AG04450 (cell line): ENCODE data around the gene CDC42EP4. TPM values are rescaled to one million over a fixed set of nuclear protein-coding genes. Genes with fewer than 3 reads are reported as not detected.

Experiments
- CTCF ChIA-PET: fragments of 300-600, 350-600 bp; formaldehyde crosslinking; extraction: SDS; loops from one replicate; lab custom pipeline; 2022; ENCODE audit warnings: antibody characterized with exemption, inconsistent platforms; lab: Charles Lee
- POLR2A ChIA-PET: fragments of 350-600 bp; formaldehyde crosslinking; extraction: SDS; loops from one replicate; lab custom pipeline; 2021; ENCODE audit warnings: antibody characterized with exemption, inconsistent platforms; lab: Yijun Ruan, JAX
- DNase-seq: peaks from one replicate; pipeline ENCODE4 v3.0.0-alpha.2; 2011; ENCODE audit warnings: low read depth, low spot score
- H3K27ac ChIP-seq: one replicate; pipeline ENCODE4 v1.5.1; 2012; ENCODE audit warnings: low read depth, low read length, control low read depth
- H3K27me3 ChIP-seq: one replicate; pipeline ENCODE4 v1.6.0; 2012; ENCODE audit warnings: low read length; ENCODE audit not compliant: control insufficient read depth, insufficient read depth
- H3K4me3 ChIP-seq: 2 replicates; pipeline ENCODE4 v1.5.1; 2011; ENCODE audit warnings: mild to moderate bottlenecking, low read depth, low read length, control low read depth
- H3K9me3 ChIP-seq: 2 replicates; pipeline ENCODE4 v1.5.1; 2012; ENCODE audit warnings: low read length; ENCODE audit not compliant: control insufficient read depth, insufficient read depth
- CTCF ChIP-seq: IDR thresholded peaks from 2 replicates; pipeline ENCODE4 v1.5.1; 2011; ENCODE audit warnings: low read depth, low read length, control low read depth, inconsistent platforms
- polyA plus RNA-seq: library from polyadenylated mRNA; depleted of rRNA; stranded (reverse); fragments of >200 nt; gene quantifications from 2 replicates; pipeline ENCODE4 v1.2.3, GENCODE V29; 2011

Gene CDC42EP4
- polyA plus RNA-seq, 1 experiment, result 21.9 TPM

- Histone ChIP-seq H3K4me3 (no peak overlapping the region), H3K9me3 (no peaks in the 10 kb centered on the region), H3K27ac (no peak overlapping the region), H3K27me3 (no peaks in the 10 kb centered on the region)
- ChIA-PET POLR2A (no interaction called here), CTCF (interaction anchor here (3.8 kb wide), 1 partner anchor 24 kb away, joined by 17 read pairs; no protein-coding TSS in a partner anchor)
- DNase-seq, result no peak
- TF ChIP-seq CTCF, result no peak
Observed at GRCh38 chr17:73279704-73280103, 32.1 kb downstream of the CDC42EP4 start.

DNA sequence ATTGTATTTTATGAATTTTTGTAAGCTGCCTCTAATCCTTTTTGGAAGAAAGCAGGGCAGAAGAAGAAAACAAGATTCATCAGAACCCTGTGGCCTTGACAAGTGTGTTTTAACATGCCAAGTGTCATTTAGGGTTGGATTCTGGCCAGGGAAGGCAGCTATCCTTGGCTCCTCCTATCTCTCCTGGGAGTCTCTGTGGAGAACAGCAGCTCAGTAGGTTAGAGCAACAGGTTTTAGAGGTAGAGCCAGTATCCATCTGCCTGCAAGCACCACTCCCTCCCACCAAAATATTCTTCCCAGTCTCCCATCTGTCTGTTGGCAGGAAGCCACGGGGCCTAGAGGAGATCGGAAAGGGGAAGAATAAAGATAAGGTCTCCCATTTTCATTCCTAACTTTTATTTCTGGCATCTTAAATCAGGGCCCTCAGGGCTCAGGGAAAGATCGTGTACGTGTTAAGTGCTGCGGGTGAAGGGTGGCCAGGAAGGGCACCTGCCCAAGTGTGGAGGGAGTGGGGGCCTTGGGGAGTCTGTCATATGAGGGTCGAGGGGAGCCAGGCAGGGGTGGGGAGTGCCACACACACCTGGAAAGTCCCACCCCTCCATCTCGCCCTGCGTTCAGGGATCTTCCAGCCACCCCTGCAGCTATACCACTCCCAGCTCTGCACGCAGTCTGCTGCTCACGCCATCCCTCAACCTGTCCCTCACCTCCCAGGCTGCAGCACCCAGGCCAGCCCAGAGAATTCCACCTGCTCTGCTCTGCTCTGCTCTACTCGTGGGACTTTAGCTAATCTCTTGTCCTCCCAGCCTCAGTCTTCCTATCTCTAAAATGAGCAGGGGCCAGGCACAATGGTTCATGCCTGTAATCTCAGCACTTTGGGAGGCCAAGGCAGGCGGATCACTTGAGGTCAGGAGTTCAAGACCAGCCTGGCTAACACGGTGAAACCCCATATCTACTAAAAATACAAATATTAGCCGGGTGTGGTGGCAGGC is 33.0 kb downstream of the CDC42EP4 start:
- no peaks in the 10 kb centered on the region for H3K9me3 ChIP-seq
- POLR2A ChIA-PET, result interaction anchor here (1.0 to 1.1 kb wide), 2 partner anchors 10 to 32 kb away, joined by 3 read pairs; no protein-coding TSS in a partner anchor
- no peak for DNase-seq
- no peaks in the 10 kb centered on the region for H3K27me3 ChIP-seq
- no peak overlapping the region for H3K4me3 ChIP-seq
- no peak for TF ChIP-seq CTCF
- no peak overlapping the region for H3K27ac ChIP-seq
- CTCF ChIA-PET, result interaction anchor here (0.6 to 3.8 kb wide), 3 partner anchors 23 to 100 kb away, joined by 3 to 17 read pairs (median 9); no protein-coding TSS in a partner anchor

- H3K27ac ChIP-seq, result no peak overlapping the region
- no peak for DNase-seq
- ChIA-PET POLR2A (interaction anchor here (1.0 to 1.1 kb wide), 2 partner anchors 9 to 33 kb away, joined by 3 read pairs; no protein-coding TSS in a partner anchor), CTCF (interaction anchor here (1.3 to 3.8 kb wide), 2 partner anchors 23 to 92 kb away, joined by 9 to 17 read pairs; no protein-coding TSS in a partner anchor)
- H3K27me3 ChIP-seq, result no peaks in the 10 kb centered on the region
- no peaks in the 10 kb centered on the region for H3K9me3 ChIP-seq
- no peak for TF ChIP-seq CTCF
- H3K4me3 ChIP-seq, result no peak overlapping the region
Observed at GRCh38 chr17:73278049-73278464, 33.7 kb downstream of the CDC42EP4 start.

DNA sequence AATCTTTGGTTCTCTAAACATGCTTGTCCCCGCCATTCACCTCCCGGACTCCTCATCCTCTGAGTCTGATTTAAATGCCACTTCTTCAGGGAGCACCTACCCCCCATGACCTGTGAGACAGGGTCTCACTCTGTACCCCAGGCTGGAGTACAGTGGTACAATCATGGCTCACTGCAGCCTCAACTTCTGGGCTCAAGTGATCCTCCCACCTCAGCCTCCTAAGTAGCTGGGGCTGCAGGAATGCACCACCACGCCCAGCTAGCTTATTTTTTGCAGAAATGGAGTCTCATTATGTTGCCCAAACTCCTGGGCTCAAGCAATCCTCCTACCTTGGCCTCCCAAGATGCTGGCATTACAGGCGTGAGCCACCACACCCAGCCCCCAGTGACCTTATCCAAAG is 37.3 kb downstream of the CDC42EP4 start:
- no peak for TF ChIP-seq CTCF
- no peak overlapping the region for H3K27ac ChIP-seq
- H3K9me3 ChIP-seq, result peaks cover 5% of the 10 kb centered on the region
- CTCF ChIA-PET, result no interaction called here
- no peak overlapping the region for H3K4me3 ChIP-seq
- POLR2A ChIA-PET, result no interaction called here
- H3K27me3 ChIP-seq, result no peaks in the 10 kb centered on the region
- DNase-seq, result no peak

DNA sequence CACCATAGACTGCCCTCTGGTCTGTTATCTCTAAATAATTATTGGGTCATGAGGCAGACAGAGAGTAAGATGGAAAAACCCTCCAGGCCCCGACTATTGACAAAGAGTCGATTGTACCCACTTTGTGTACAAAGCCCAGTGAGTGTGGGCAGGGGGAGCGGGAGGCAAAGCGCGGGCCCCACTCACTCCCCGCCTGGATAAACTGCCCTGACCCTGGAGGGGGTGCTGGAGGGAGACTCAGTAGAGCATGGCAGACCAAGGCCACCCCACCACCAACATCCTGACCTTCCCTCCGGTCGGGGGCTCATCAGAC is 38.9 kb downstream of the CDC42EP4 start:
- no peak for TF ChIP-seq CTCF
- ChIA-PET CTCF (no interaction called here), POLR2A (no interaction called here)
- H3K4me3 ChIP-seq, result no peak overlapping the region
- H3K27ac ChIP-seq, result no peak overlapping the region
- no peaks in the 10 kb centered on the region for H3K27me3 ChIP-seq
- no peak for DNase-seq
- H3K9me3 ChIP-seq, result peaks cover 5% of the 10 kb centered on the region
